WERI-Rb-1 (cell line): Measurements from ENCODE around the gene ATXN7L1.

Source experiments
- DNase-seq: peaks from one replicate; pipeline ENCODE4 v3.0.0-alpha.2; 2020
- H3K27ac ChIP-seq: fragments of 250-450 bp; sonication (Bioruptor Pico); 2 replicates; pipeline ENCODE4 v1.5.1; 2020; ENCODE audit warnings: mild to moderate bottlenecking, moderate library complexity
- H3K27me3 ChIP-seq: fragments of 250-450 bp; sonication (Bioruptor Pico); 2 replicates; pipeline ENCODE4 v1.5.1; 2021; ENCODE audit warnings: mild to moderate bottlenecking, low read depth, moderate library complexity; ENCODE audit not compliant: insufficient read depth, severe bottlenecking
- H3K36me3 ChIP-seq: fragments of 250-450 bp; sonication (Bioruptor Pico); 2 replicates; pipeline ENCODE4 v1.5.1; 2020; ENCODE audit warnings: mild to moderate bottlenecking, moderate library complexity
- H3K4me3 ChIP-seq: 2 replicates; pipeline ENCODE4 v1.5.1; 2011; ENCODE audit warnings: low read depth, mild to moderate bottlenecking, control low read depth, low read length
- H3K9me3 ChIP-seq: fragments of 250-450 bp; sonication (Bioruptor Pico); 2 replicates; pipeline ENCODE4 v1.5.1; 2021; ENCODE audit warnings: mild to moderate bottlenecking, moderate library complexity; ENCODE audit not compliant: severe bottlenecking
- TF ChIP-seq, protein P1 (sequence below): IDR thresholded peaks from 2 replicates; pipeline ENCODE4 v1.5.1; 2011; ENCODE audit warnings: low read depth, mild to moderate bottlenecking, control low read depth, inconsistent platforms, low read length

The ATXN7L1 gene

DNA sequence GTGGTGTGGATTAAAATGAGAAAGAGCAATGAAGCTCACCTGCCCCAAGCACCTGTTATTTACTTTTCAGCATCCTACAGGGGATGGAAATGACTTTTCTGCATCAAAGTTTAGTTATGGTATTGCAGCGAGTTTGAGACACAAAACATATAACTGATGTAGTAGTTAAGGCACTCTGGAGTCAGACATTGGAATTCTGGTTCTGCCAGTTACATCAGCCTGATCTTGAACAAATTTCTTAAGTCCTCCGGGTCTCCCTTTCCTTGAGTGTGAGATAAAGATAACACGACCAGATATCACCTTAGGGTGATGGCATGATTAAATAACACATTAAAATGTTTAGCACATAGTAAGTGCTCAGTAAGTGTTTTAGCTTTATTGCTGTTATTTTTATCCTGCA lies 97.4 kb downstream of the ATXN7L1 start:
- no peak for DNase-seq
- Histone ChIP-seq H3K36me3 (no peaks in the 10 kb centered on the region), H3K27me3 (no peaks in the 10 kb centered on the region), H3K27ac (no peak overlapping the region), H3K4me3 (no peak overlapping the region), H3K9me3 (no peaks in the 10 kb centered on the region)
- TF ChIP-seq, protein P1, sequence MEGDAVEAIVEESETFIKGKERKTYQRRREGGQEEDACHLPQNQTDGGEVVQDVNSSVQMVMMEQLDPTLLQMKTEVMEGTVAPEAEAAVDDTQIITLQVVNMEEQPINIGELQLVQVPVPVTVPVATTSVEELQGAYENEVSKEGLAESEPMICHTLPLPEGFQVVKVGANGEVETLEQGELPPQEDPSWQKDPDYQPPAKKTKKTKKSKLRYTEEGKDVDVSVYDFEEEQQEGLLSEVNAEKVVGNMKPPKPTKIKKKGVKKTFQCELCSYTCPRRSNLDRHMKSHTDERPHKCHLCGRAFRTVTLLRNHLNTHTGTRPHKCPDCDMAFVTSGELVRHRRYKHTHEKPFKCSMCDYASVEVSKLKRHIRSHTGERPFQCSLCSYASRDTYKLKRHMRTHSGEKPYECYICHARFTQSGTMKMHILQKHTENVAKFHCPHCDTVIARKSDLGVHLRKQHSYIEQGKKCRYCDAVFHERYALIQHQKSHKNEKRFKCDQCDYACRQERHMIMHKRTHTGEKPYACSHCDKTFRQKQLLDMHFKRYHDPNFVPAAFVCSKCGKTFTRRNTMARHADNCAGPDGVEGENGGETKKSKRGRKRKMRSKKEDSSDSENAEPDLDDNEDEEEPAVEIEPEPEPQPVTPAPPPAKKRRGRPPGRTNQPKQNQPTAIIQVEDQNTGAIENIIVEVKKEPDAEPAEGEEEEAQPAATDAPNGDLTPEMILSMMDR, result no peak

DNA sequence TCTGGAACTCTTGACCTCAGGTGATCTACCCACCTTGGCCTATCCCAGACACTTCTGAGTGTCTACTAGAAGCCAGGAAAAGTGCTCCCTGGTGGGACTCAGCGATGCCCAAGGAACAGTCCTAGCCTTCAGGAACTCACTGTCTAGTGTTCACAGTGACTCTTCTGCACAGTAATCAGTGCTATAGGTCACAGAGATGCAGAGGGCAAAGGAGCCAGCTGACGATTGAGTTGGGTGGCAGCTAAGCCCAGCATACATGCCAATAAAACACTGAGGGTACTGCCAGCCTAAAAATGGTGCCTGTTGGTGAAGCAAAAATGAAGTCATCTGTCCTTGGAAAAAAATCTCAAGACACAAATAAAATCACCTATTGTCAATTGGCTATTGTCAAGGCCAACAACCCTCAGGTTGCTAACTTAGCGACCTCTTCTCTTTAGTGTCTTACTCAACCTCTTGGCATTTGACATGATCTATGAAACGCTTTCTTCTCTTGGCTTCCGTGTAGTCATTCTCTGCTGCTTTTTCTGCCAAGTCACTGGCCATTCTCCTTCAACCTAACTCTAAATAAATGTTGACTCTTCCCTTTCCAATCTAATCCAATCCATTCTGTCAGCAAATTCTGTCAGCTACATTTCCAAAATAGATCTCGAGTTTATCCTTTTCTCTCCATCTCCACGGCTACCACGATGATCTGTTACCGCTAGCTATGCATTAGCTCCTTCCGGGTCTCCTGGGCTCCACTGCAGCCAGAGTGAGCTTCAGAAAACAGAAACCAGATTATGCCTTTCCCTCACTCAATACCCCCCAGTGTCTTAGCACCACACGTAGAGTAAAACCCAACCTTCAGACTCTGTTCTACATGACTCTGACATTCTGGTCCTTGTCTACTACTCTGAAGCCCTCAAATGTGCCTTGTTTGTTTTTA lies 99.2 kb downstream of the ATXN7L1 start:
- H3K36me3 ChIP-seq, result no peaks in the 10 kb centered on the region
- no peaks in the 10 kb centered on the region for H3K27me3 ChIP-seq
- no peak overlapping the region for H3K4me3 ChIP-seq
- no peak overlapping the region for H3K27ac ChIP-seq
- DNase-seq, result no peak
- TF ChIP-seq, protein P1, result no peak
- no peaks in the 10 kb centered on the region for H3K9me3 ChIP-seq

DNA sequence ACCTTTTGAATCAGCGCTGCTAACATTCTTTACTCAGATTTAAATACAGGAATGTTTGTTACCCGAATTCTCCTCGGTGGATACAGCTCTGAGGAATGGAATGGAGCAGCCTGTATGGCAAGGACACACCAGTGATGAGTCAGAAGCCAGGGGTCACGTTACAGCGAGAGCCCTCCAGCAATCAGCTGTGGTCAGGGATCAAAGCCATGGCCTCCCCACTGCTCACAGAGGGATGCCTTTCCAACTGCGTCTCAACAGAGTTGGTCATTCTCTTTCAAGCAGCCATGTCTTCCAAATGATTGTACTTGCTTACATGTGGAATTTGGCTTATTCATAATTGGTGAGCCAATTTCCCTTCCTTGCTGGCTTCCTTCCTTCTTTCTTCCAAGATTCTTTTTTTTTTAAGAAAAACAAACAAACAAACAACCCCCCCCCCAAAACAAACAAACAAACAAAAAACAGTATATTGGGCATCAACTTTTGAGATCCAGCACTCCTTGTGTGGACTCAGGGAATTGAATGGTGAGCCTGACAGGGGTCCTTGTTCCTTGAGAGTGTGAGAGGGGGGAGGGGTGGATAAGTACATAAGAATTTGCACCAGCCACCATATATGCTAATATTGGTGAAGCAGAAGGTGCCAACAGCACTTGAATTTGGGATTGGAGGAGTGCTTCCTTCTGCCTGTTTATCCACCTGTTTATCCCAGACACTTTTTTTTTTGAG lies 100.2 kb downstream of the ATXN7L1 start:
- Histone ChIP-seq H3K4me3 (no peak overlapping the region), H3K27me3 (no peaks in the 10 kb centered on the region), H3K9me3 (no peaks in the 10 kb centered on the region), H3K27ac (no peak overlapping the region), H3K36me3 (no peaks in the 10 kb centered on the region)
- TF ChIP-seq, protein P1, result no peak
- DNase-seq, result no peak

DNA sequence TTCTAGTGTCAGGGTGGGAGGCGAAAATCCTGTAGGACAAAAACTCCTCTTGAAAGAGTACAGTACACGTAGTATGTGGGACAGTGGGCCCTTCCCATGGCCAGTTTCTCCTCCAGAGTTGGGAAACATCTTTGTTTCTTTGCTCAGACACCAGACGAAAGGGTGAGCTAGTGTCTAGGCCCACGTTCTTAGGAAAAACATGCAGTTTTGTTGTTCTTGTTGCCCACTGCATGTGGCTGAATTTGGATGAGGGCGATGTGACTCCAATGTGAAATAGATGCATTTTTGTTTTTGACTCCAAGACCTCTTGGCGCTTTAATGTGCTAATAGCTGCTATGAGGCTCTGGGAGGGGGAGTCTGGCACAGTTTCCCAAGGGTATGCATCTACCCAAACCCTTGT lies 100.8 kb downstream of the ATXN7L1 start:
- H3K27ac ChIP-seq, result no peak overlapping the region
- H3K4me3 ChIP-seq, result no peak overlapping the region

DNA sequence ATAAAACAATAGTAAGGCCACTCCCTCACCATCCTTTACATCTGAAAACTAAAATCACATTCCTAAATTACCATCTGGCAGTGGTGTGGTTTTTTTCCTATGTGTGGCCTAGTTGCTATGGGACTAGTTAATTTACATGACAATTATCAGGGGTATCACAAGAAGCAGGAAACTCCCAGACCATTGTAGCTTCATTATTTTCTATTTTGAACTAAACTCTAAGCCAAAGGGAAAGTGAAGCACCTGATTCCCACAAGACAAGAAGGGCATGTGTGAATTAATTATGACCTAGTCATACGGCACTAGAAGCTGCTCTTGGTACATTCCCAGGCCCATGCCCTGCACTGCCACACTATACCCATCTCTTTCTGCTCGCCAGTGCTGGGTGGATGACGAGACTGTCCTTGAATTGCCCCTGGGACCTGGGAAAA lies 103.4 kb downstream of the ATXN7L1 start:
- no peak overlapping the region for H3K4me3 ChIP-seq
- H3K36me3 ChIP-seq, result no peaks in the 10 kb centered on the region
- H3K27ac ChIP-seq, result no peak overlapping the region
- no peak for DNase-seq
- no peaks in the 10 kb centered on the region for H3K27me3 ChIP-seq
- no peaks in the 10 kb centered on the region for H3K9me3 ChIP-seq
- TF ChIP-seq, protein P1, result no peak

More for the DNA sequence above, 100.8 kb downstream of the ATXN7L1 start:
- TF ChIP-seq, protein P1, result no peak
- H3K9me3 ChIP-seq, result no peaks in the 10 kb centered on the region
- no peak for DNase-seq
- H3K36me3 ChIP-seq, result no peaks in the 10 kb centered on the region
- H3K27me3 ChIP-seq, result no peaks in the 10 kb centered on the region
